Breast epithelium (tissue), 3 donors: Measurements from ENCODE around the gene CD24.

Experiments used
- CTCF ChIP-seq, 3 donors: fragments of 450-650 bp; IDR thresholded peaks; one replicate each; pipeline ENCODE4 v1.5.1; 2016 to 2017; ENCODE audit warnings: antibody characterized with exemption in 3 of 3, mild to moderate bottlenecking in 3 of 3, moderate library complexity in 3 of 3
- POLR2AphosphoS5 ChIP-seq, 3 donors: sonication (generic); formaldehyde crosslinking; IDR thresholded peaks; one replicate each; pipeline ENCODE4 v1.6.1; 2017; ENCODE audit warnings: antibody characterized with exemption in 3 of 3

DNA sequence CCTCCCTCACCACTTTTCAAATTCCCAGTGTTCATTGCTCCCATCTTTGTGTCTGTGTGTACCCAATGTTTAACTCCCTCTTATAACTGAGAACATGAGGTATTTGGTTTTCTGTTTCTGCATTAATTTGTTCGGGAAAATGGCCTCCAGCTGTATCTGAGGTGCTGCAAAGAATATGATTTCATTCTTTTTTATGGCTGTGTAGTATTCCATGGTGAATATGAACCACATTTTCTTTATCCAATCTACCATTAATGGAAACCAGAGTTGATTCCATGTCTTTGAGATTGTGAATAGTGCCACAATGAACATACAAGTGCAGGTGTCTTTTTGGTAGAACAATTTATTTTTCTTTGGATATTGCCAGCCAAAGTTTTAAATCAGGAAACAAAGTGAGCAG is 10.4 kb downstream of the CD24 start:
- TF ChIP-seq CTCF (IDR thresholded peaks at IDR 0.05) (no peak), POLR2AphosphoS5 (IDR thresholded peaks at IDR 0.05) (no peak)
